Sigmoid colon (tissue), 7 donors: Measurements from ENCODE around the gene EPB41L1. TPM values are rescaled to one million over a fixed set of nuclear protein-coding genes. Genes with fewer than 3 reads are reported as not detected.

Source experiments
- DNase-seq: peaks from one replicate; pipeline ENCODE4 v3.0.0-alpha.2; 2019
- H3K27ac ChIP-seq, 4 donors: fragments of 200-600 bp; sonication (generic); one replicate each; pipeline ENCODE4 v1.5.1; 2016 to 2019; ENCODE audit warnings: mild to moderate bottlenecking in 1 of 4
- H3K27me3 ChIP-seq, 3 donors: fragments of 200-600 bp; sonication (generic); one replicate each; pipeline ENCODE4 v1.5.1; 2019; ENCODE audit warnings: mild to moderate bottlenecking in 1 of 3
- H3K36me3 ChIP-seq, 4 donors: fragments of 200-600 bp; sonication (generic); one replicate each; pipeline ENCODE4 v1.5.1; 2016 to 2019
- H3K4me1 ChIP-seq, 4 donors: fragments of 200-600 bp; sonication (generic); one replicate each; pipeline ENCODE4 v1.5.1; 2017 to 2019
- H3K4me3 ChIP-seq, 4 donors: fragments of 200-600 bp; sonication (generic); one replicate each; pipeline ENCODE4 v1.5.1; 2017 to 2019; ENCODE audit warnings: mild to moderate bottlenecking in 2 of 4, moderate library complexity in 1 of 4
- H3K9me3 ChIP-seq, 4 donors: fragments of 200-600 bp in 3 of 4; sonication (generic) in 3 of 4; one replicate each; pipeline versions ENCODE4 v1.5.1 to v1.6.1; 2013 to 2019
- EP300 ChIP-seq, 4 donors: sonication (generic); formaldehyde crosslinking; IDR thresholded peaks; one replicate each; pipeline ENCODE4 v1.6.1; 2017; ENCODE audit warnings: antibody characterized with exemption in 4 of 4
- POLR2A ChIP-seq, 2 donors: fragments of 450-650 bp; IDR thresholded peaks; one replicate each; pipeline ENCODE4 v1.6.1; 2016; ENCODE audit warnings: antibody characterized with exemption in 2 of 2, mild to moderate bottlenecking in 2 of 2, moderate library complexity in 2 of 2
- POLR2AphosphoS5 ChIP-seq, 4 donors: sonication (generic); formaldehyde crosslinking; IDR thresholded peaks; one replicate each; pipeline ENCODE4 v1.6.1; 2017; ENCODE audit warnings: antibody characterized with exemption in 4 of 4
- WGBS, 2 donors: extraction: QIAGEN DNeasy Blood & Tissue Kit; methylation state at CpG; one replicate each; pipeline ENCODE4 v1.1.7; 2013; 5-methylcytosine and 5-hydroxymethylcytosine counted together
- intact Hi-C: fragments of 100-400 bp; cut with DNase I; formaldehyde crosslinking; loops from one replicate; pipeline ENCODE4 v1.15.1; 2023
- polyA plus RNA-seq, 3 donors: library from polyadenylated mRNA; stranded (reverse); fragments of 200-250 nt; gene quantifications; one replicate each; pipeline ENCODE4 v1.2.3, GENCODE V29; 2013
- total RNA-seq, 4 donors: library from RNA; depleted of rRNA; stranded (reverse); fragments of >200 nt; gene quantifications; one replicate each; pipeline ENCODE4 v1.1.0, GENCODE V29; 2016
- TF ChIP-seq, protein P1 (sequence below), 4 experiments: fragments of 450-650 bp in 3 of 4; fragments of 200-600 bp in 1 of 4; IDR thresholded peaks; one replicate each; pipeline ENCODE4 v1.5.1; 2016 to 2019; ENCODE audit warnings: antibody characterized with exemption in 4 of 4, mild to moderate bottlenecking in 3 of 4, moderate library complexity in 2 of 4
- donor health status: healthy with polysubstance abuse.
- donor health status: Bipolar disorder and iron deficiency.
- donor health status: healthy.

EPB41L1 gene
- total and polyA plus RNA-seq, 7 donors = 14.1 to 61.8 (median 19.3) TPM

DNA sequence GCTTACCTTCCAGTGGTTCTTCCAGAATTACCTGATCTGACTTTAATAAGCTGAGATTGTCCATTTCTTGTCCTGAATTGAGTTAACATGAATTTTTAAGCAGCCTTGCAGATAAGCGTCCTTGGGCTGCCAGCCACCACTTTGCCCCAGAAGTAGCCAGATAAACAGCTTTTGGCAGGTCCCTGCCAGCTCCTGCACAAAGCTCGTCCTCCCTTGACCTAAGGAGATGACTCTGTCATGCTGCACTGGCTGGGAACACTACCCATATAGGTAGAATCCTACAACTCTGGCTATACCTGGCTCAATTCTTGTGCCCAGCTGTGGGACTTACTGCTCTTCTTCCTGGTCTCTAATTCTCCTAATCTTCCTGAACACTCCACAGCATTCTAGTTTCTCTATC, 42.1 kb downstream of the EPB41L1 start:
- TF ChIP-seq EP300 (IDR thresholded peaks at IDR 0.05) (no peak), POLR2AphosphoS5 (IDR thresholded peaks at IDR 0.05) (no peak), POLR2A (IDR thresholded peaks at IDR 0.05) (no peak)
- TF ChIP-seq, protein P1, sequence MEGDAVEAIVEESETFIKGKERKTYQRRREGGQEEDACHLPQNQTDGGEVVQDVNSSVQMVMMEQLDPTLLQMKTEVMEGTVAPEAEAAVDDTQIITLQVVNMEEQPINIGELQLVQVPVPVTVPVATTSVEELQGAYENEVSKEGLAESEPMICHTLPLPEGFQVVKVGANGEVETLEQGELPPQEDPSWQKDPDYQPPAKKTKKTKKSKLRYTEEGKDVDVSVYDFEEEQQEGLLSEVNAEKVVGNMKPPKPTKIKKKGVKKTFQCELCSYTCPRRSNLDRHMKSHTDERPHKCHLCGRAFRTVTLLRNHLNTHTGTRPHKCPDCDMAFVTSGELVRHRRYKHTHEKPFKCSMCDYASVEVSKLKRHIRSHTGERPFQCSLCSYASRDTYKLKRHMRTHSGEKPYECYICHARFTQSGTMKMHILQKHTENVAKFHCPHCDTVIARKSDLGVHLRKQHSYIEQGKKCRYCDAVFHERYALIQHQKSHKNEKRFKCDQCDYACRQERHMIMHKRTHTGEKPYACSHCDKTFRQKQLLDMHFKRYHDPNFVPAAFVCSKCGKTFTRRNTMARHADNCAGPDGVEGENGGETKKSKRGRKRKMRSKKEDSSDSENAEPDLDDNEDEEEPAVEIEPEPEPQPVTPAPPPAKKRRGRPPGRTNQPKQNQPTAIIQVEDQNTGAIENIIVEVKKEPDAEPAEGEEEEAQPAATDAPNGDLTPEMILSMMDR (IDR thresholded peaks at IDR 0.05) = no peak
- Histone ChIP-seq H3K27me3 (no peaks in the 10 kb centered on the region), H3K4me3 (no peak overlapping the region), H3K4me1 (no peaks in the 10 kb centered on the region), H3K9me3 (no peaks in the 10 kb centered on the region), H3K36me3 (peaks cover 0 to 40% (median 4%) of the 10 kb centered on the region in 4 donors), H3K27ac (no peak overlapping the region)
- no peak for DNase-seq
- intact Hi-C loops = loop anchor here (5.0 kb wide), 1 partner anchor 204 kb away; no protein-coding TSS in a partner anchor
- 78 to 84% methylated on average over 2 of the region's 2 CpGs for WGBS, 2 donors

DNA sequence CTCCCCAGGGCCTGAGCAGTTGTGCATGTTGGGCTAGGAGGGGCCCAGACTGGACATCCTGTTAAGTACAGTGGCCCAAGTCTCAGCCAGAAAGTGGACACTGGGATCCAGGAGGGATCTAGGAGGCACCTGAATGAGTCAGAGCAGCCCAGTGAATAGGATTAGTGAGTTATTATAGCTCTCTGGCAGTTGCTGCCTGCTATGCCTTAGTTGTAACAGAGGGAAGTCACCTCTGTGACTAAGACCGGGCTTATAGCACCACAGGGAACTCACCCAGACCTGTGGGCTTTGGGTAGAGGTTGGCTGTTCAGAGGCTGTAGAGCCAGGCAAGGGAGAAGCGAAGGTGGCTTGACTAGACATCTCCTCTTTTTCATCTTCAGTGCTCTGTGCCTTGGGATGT, 42.7 kb downstream of the EPB41L1 start:
- H3K4me3 ChIP-seq = no peak overlapping the region
- no peak for DNase-seq
- no peak overlapping the region for H3K27ac ChIP-seq
- no peaks in the 10 kb centered on the region for H3K9me3 ChIP-seq
- H3K4me1 ChIP-seq = no peaks in the 10 kb centered on the region
- intact Hi-C loops = loop anchor here (5.0 kb wide), 1 partner anchor 205 kb away; no protein-coding TSS in a partner anchor
- 87 to 90% methylated on average over 2 of the region's 2 CpGs for WGBS, 2 donors
- no peak for TF ChIP-seq EP300 (IDR thresholded peaks at IDR 0.05)
- TF ChIP-seq, protein P1 (IDR thresholded peaks at IDR 0.05) = no peak
- TF ChIP-seq POLR2A (IDR thresholded peaks at IDR 0.05) = no peak
- no peak for TF ChIP-seq POLR2AphosphoS5 (IDR thresholded peaks at IDR 0.05)
- peaks cover 0 to 46% (median 4%) of the 10 kb centered on the region in 4 donors for H3K36me3 ChIP-seq
- H3K27me3 ChIP-seq = no peaks in the 10 kb centered on the region

DNA sequence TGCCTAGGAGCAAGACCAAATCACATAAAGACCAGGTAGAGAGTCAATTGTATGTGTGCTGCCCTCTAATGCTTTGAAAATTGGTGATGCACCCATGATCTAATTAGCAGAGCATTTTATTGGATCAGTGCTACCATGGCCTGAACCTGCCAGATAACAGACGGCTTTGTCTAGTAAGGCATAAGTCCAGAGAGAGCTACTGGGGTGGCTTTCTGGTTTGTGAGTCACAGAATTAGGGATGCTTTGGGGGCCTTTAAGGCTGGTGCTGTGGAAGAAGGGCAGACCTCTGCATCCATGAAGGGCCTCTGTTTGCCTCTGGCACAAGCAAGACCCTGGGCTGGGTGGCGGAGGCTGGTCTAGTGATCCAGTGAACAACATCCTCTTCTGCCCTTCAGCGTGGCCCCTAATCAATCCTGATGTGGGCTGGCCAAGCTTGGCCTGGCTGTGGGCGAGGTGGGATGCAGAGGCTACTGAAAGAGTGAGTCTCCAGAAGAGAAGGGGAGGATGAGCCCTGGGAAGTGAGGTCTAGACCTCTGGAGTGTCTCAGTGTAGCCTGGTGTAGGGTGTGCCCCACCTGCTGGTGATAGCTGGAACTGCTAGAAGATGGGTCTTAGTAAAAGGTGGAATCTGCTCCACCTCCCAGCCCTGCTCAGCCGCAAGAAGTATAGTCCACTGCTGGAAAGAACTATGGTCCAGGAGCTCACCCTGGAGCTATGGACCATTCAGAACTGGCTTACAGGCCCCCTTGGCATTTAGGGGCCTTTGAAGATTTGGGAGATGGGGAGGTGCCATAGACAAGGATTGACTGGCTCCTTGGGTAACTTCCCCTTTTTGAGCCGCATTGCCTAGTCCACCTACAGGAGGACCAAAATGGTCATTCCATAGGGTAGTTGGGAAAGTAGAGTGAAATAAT, 45.1 kb downstream of the EPB41L1 start:
- no peak overlapping the region for H3K4me3 ChIP-seq
- peak; percentile 87 for DNase-seq
- H3K27me3 ChIP-seq = no peaks in the 10 kb centered on the region
- TF ChIP-seq, protein P1 (IDR thresholded peaks at IDR 0.05) = peak; percentile 68 to 92 (median 86)
- no peak for TF ChIP-seq POLR2A (IDR thresholded peaks at IDR 0.05)
- WGBS, 2 donors = 51 to 59% methylated on average over 6 of the region's 6 CpGs
- H3K9me3 ChIP-seq = no peaks in the 10 kb centered on the region
- no peak overlapping the region for H3K27ac ChIP-seq
- H3K36me3 ChIP-seq = peaks cover 0 to 39% (median under 1%) of the 10 kb centered on the region in 4 donors
- no peaks in the 10 kb centered on the region for H3K4me1 ChIP-seq
- intact Hi-C loops = loop anchor here (1.0 to 10.0 kb wide), 3 partner anchors 43 to 405 kb away; partner anchors contain the start of gene RAB5IF

GRCh38 chr20:36200451-36200850, 45.9 kb downstream of the EPB41L1 start:
- H3K4me3 ChIP-seq = no peak overlapping the region
- intact Hi-C loops = loop anchor here (10.0 kb wide), 1 partner anchor 404 kb away; the partner anchor contains the start of gene RAB5IF
- TF ChIP-seq EP300 (IDR thresholded peaks at IDR 0.05) (no peak), POLR2A (IDR thresholded peaks at IDR 0.05) (no peak), POLR2AphosphoS5 (IDR thresholded peaks at IDR 0.05) (no peak)
- TF ChIP-seq, protein P1 (IDR thresholded peaks at IDR 0.05) = no peak
- peaks cover 0 to 30% (median 0%) of the 10 kb centered on the region in 4 donors for H3K36me3 ChIP-seq
- no peak for DNase-seq
- H3K4me1 ChIP-seq = no peaks in the 10 kb centered on the region
- no peaks in the 10 kb centered on the region for H3K9me3 ChIP-seq
- no peak overlapping the region for H3K27ac ChIP-seq
- H3K27me3 ChIP-seq = no peaks in the 10 kb centered on the region
- 79 to 87% methylated on average over 1 of the region's 1 CpG for WGBS, 2 donors
